GOT3 (cell line): Measurements from ENCODE around the gene PKD2.
"Not testable (repeated sequence)": the region's sequence is repeated elsewhere in the genome, so short reads cannot be mapped to it uniquely, and the experiment has no call there.

Experiments
- DNase-seq: peaks from one replicate; lab custom pipeline; 2025; ENCODE audit warnings: mixed read lengths; lab: John Stamatoyannopoulos, UW

Gene PKD2

DNA sequence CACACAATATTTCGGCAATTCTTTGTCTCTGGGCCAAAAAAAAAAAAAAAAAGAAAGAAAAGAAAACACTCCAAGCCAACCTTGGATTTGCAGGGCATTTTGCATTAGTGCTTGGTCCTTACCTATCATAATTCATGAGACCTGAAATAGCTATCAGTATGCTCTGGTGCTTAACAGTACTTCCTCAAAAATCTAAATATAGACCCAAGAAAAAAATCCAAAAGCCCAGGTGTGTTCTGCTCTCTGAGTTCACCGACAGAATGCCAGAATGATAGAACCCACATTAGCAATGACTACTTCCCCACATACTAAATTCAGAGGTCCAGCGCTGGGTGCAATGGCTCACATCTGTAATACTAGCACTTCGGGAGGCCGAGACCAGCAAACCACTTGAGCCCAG, 108.2 kb downstream of the PKD2 start:
- no peak for DNase-seq

DNA sequence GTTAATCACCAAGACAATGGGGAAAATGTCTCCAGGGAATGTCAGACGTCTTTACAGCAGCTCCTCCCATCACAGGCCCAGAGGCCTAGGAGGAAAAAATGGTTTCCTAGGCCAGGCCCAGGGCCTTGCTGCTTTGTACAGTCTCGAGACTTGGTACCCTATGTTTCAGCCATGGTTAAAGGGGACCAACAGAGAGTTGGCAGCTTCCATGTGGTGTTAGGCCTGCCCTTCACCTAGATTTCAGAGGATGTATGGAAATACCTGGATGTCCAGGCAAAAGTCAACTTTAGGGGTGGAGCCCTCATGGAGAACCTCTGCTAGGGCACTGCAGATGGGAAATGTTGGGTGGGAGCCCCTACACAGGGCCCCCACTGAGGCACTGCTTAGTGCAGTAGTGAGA, 112.5 kb downstream of the PKD2 start:
- no peak for DNase-seq

DNA sequence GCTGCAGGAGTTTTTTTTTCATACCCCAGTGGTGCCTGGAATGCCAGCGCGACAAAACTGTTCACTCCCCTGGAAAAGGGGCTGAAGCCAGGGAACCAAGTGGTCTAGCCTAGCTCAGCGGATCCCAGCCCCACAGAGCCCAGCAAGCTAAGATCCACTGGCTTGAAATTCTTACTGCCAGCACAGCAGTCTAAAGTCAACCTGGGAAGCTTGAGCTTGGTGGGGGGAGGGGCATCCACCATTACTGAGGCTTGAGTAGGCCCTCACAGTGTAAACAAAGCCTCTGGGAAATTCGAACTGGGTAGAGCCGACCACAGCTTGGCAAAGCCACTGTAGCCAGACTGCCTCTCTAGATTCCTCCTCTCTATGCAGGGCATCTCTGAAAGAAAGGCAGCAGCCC, 114.8 kb downstream of the PKD2 start:
- not testable (repeated sequence) for DNase-seq
